H1 (cell line): ENCODE data around the gene CDNF. TPM values are rescaled to one million over a fixed set of nuclear protein-coding genes. Genes with fewer than 3 reads are reported as not detected.

Experiments used
- CTCF ChIA-PET: fragments of 300-600 bp; sonication (Branson Sonifier 250); formaldehyde crosslinking; loops from one replicate; lab custom pipeline; 2021; ENCODE audit not compliant: partially characterized antibody; lab: Charles Lee
- POLR2A ChIA-PET: fragments of 300-600 bp; sonication (Branson Sonifier 250); formaldehyde crosslinking; loops from one replicate; lab custom pipeline; 2021; ENCODE audit warnings: inconsistent platforms; ENCODE audit not compliant: partially characterized antibody; lab: Charles Lee
- DNase-seq, 2 experiments: peaks; one replicate each; pipeline versions ENCODE4 v3.0.0 to v3.0.0-alpha.2; 2010 to 2022; ENCODE audit warnings: low spot score in 2 of 2, low read depth in 1 of 2, mixed read lengths in 1 of 2
- FAIRE-seq: peaks from 2 replicates; lab custom pipeline; 2011; peaks lifted over from hg19 to GRCh38; lab: Jason Lieb, UNC
- H2AFZ ChIP-seq: 2 replicates; pipeline ENCODE4 v1.8.1; 2012; ENCODE audit warnings: low read length, inconsistent platforms
- H2AK5ac ChIP-seq: 2 replicates; pipeline ENCODE4 v1.6.1; 2013; ENCODE audit warnings: low read depth, low read length
- H2BK120ac ChIP-seq: replicated peaks from 2 replicates; pipeline ENCODE3; 2013; ENCODE audit warnings: low read depth, low read length, inconsistent platforms
- H2BK12ac ChIP-seq: 2 replicates; pipeline ENCODE4 v1.6.1; 2013; ENCODE audit warnings: low read depth, low read length
- H2BK15ac ChIP-seq: 2 replicates; pipeline ENCODE4 v1.6.1; 2013; ENCODE audit warnings: low read length
- H2BK20ac ChIP-seq: 2 replicates; pipeline ENCODE4 v1.6.1; 2013; ENCODE audit warnings: low read length
- H2BK5ac ChIP-seq: 2 replicates; pipeline ENCODE4 v1.6.1; 2013; ENCODE audit warnings: low read depth, low read length
- H3K14ac ChIP-seq: 2 replicates; pipeline ENCODE4 v1.6.1; 2013; ENCODE audit warnings: inconsistent platforms; ENCODE audit not compliant: insufficient read length
- H3K18ac ChIP-seq: 2 replicates; pipeline ENCODE4 v1.6.1; 2013; ENCODE audit warnings: low read length; ENCODE audit errors: extremely low read depth
- H3K23ac ChIP-seq: 2 replicates; pipeline ENCODE4 v1.6.1; 2013; ENCODE audit warnings: inconsistent platforms; ENCODE audit not compliant: insufficient read length
- H3K23me2 ChIP-seq: 2 replicates; pipeline ENCODE4 v1.6.1; 2013; ENCODE audit warnings: low read depth, low read length
- H3K27ac ChIP-seq: 2 replicates; pipeline ENCODE4 v1.6.1; 2011; ENCODE audit warnings: low read depth, low read length, inconsistent platforms
- H3K27me3 ChIP-seq, 4 experiments: replicated peaks in 1 of 4; 1 replicate in 1 of 4; 2 replicates in 3 of 4; pipeline versions ENCODE4 v1.6.1 to v1.8.1; 2011 to 2013; ENCODE audit warnings: low read length in 3 of 4, mild to moderate bottlenecking in 3 of 4, inconsistent platforms in 2 of 4, mixed read lengths in 2 of 4, moderate library complexity in 1 of 4; ENCODE audit not compliant: control insufficient read depth in 3 of 4, insufficient read depth in 3 of 4; ENCODE audit errors: extremely low read depth in 1 of 4
- H3K36me3 ChIP-seq, 4 experiments: 2 replicates each; pipeline versions ENCODE4 v1.6.1 to v1.8.1; 2011 to 2013; ENCODE audit warnings: mild to moderate bottlenecking in 4 of 4, low read length in 3 of 4, moderate library complexity in 2 of 4, control low read depth in 1 of 4, inconsistent platforms in 1 of 4; ENCODE audit not compliant: insufficient read depth in 4 of 4, control insufficient read depth in 2 of 4
- H3K4ac ChIP-seq: replicated peaks from 2 replicates; pipeline ENCODE3; 2013; ENCODE audit warnings: low read length, low read depth, mixed read lengths, inconsistent platforms; ENCODE audit not compliant: insufficient read length
- H3K4me1 ChIP-seq, 4 experiments: replicated peaks in 1 of 4; 1 replicate in 1 of 4; 2 replicates in 3 of 4; pipeline versions ENCODE4 v1.6.1 to v1.8.1; 2011 to 2013; ENCODE audit warnings: low read length in 3 of 4, inconsistent platforms in 2 of 4, mixed read lengths in 1 of 4; ENCODE audit not compliant: insufficient read depth in 4 of 4, control insufficient read depth in 3 of 4
- H3K4me2 ChIP-seq, 2 experiments: 2 replicates each; pipeline versions ENCODE4 v1.6.1 to v1.8.1; 2011 to 2013; ENCODE audit warnings: low read depth in 2 of 2, low read length in 2 of 2, control low read depth in 1 of 2, inconsistent platforms in 1 of 2, mild to moderate bottlenecking in 1 of 2; ENCODE audit not compliant: insufficient read depth in 1 of 2
- H3K4me3 ChIP-seq, 4 experiments: fragments of 200-600, 300-600 bp in 1 of 4; sonication (generic), shearing (Covaris generic), sonication (Bioruptor Twin) in 1 of 4; 2 replicates each; pipeline versions ENCODE4 v1.5.1 to v1.8.1; 2011 to 2016; ENCODE audit warnings: low read length in 4 of 4, low read depth in 3 of 4, control low read depth in 2 of 4, inconsistent platforms in 2 of 4, mild to moderate bottlenecking in 2 of 4, mixed read lengths in 1 of 4, moderate library complexity in 1 of 4; ENCODE audit not compliant: insufficient read depth in 2 of 4; ENCODE audit errors: extremely low read depth in 1 of 4
- H3K56ac ChIP-seq: replicated peaks from 2 replicates; pipeline ENCODE3; 2013; ENCODE audit warnings: low read depth, mild to moderate bottlenecking, mixed read lengths, low read length, inconsistent platforms; ENCODE audit not compliant: insufficient read length
- H3K79me1 ChIP-seq: 2 replicates; pipeline ENCODE4 v1.6.1; 2013; ENCODE audit warnings: low read depth, low read length, control low read depth
- H3K79me2 ChIP-seq, 2 experiments: 2 replicates each; pipeline versions ENCODE4 v1.6.1 to v1.8.1; 2012 to 2013; ENCODE audit warnings: low read length in 2 of 2, mild to moderate bottlenecking in 2 of 2, inconsistent platforms in 1 of 2; ENCODE audit not compliant: insufficient read depth in 2 of 2, control insufficient read depth in 1 of 2
- H3K9ac ChIP-seq, 4 experiments: replicated peaks in 1 of 4; 1 replicate in 1 of 4; 2 replicates in 3 of 4; pipeline versions ENCODE4 v1.6.1 to v1.8.1; 2011 to 2013; ENCODE audit warnings: low read depth in 3 of 4, low read length in 3 of 4, control low read depth in 2 of 4, mild to moderate bottlenecking in 2 of 4, moderate library complexity in 2 of 4, inconsistent platforms in 1 of 4; ENCODE audit errors: extremely low read depth in 1 of 4
- H3K9me3 ChIP-seq, 2 experiments: 2 replicates each; pipeline versions ENCODE4 v1.6.1 to v1.8.1; 2012 to 2013; ENCODE audit warnings: mild to moderate bottlenecking in 2 of 2, moderate library complexity in 2 of 2, control low read depth in 1 of 2, inconsistent platforms in 1 of 2, low read depth in 1 of 2, low read length in 1 of 2, mixed read lengths in 1 of 2; ENCODE audit not compliant: insufficient read depth in 2 of 2
- H4K20me1 ChIP-seq, 2 experiments: replicated peaks in 1 of 2; 2 replicates each; pipeline versions ENCODE3 to v1.8.1; 2011 to 2013; ENCODE audit warnings: inconsistent platforms in 2 of 2, low read length in 2 of 2, mild to moderate bottlenecking in 1 of 2; ENCODE audit not compliant: insufficient read depth in 2 of 2, control insufficient read depth in 1 of 2
- H4K5ac ChIP-seq: 2 replicates; pipeline ENCODE4 v1.6.1; 2013; ENCODE audit warnings: low read length, low read depth, mixed read lengths, inconsistent platforms; ENCODE audit not compliant: insufficient read length
- H4K8ac ChIP-seq: 2 replicates; pipeline ENCODE4 v1.8.0; 2013; ENCODE audit warnings: mild to moderate bottlenecking, moderate library complexity, low read length, inconsistent platforms; ENCODE audit not compliant: insufficient read depth; ENCODE audit errors: extremely low read depth
- H4K91ac ChIP-seq: replicated peaks from 2 replicates; pipeline ENCODE3; 2013; ENCODE audit warnings: low read length, mixed read lengths, inconsistent platforms; ENCODE audit not compliant: insufficient read length
- CREB1 ChIP-seq: IDR thresholded peaks from 2 replicates; pipeline ENCODE4 v1.6.1; 2012; ENCODE audit warnings: inconsistent platforms
- POLR2AphosphoS5 ChIP-seq: IDR thresholded peaks from 2 replicates; pipeline ENCODE4 v1.6.1; 2011; ENCODE audit warnings: low read depth, low read length
- ZNF274 ChIP-seq: IDR thresholded peaks from 2 replicates; pipeline ENCODE4 v1.7.0; 2012; ENCODE audit warnings: low read length, borderline replicate concordance; ENCODE audit errors: extremely low read depth
- WGBS, 2 experiments: shearing (Covaris generic) in 1 of 2; methylation state at CpG; one replicate each; pipeline versions ENCODE4 v1.1.6 to v1.1.7; 2013 to 2015; ENCODE audit warnings: low lambda C conversion rate in 2 of 2, mixed read lengths in 2 of 2, inconsistent platforms in 1 of 2, low coverage in 1 of 2, missing lambda C conversion rate in 1 of 2; ENCODE audit not compliant: insufficient replicate concordance in 2 of 2, insufficient coverage in 1 of 2, insufficient read length in 1 of 2; ENCODE audit errors: extremely low coverage in 1 of 2, missing lambda C conversion rate in 1 of 2; 5-methylcytosine and 5-hydroxymethylcytosine counted together
- polyA plus RNA-seq, 7 experiments: library from polyadenylated mRNA; depleted of rRNA in 3 of 7; stranded (reverse) in 5 of 7; unstranded in 2 of 7; fragments of >200 nt in 5 of 7; fragments of 200-250 nt in 2 of 7; gene quantifications; 1 replicate in 5 of 7; 2 replicates in 1 of 7; 4 replicates in 1 of 7; pipeline versions ENCODE4 v1.2.1 to v1.2.3, GENCODE V29; 2011 to 2013; ENCODE audit warnings: missing spikeins in 2 of 7, mixed read lengths in 2 of 7
- total RNA-seq: library from RNA; stranded (reverse); fragmentation: NEBNext Ultra II Directional; extraction: Animal tissue kit (Norgen Biotek cat#: 25700); gene quantifications from 2 replicates; pipeline ENCODE4 v1.2.1, GENCODE V29; 2021

The CDNF gene
- total and polyA plus RNA-seq, 2 of the 8 experiments (the other 6 are each of a cell fraction or from before 2014, with no cell fraction given) = 0.32 to 0.67 TPM

DNA sequence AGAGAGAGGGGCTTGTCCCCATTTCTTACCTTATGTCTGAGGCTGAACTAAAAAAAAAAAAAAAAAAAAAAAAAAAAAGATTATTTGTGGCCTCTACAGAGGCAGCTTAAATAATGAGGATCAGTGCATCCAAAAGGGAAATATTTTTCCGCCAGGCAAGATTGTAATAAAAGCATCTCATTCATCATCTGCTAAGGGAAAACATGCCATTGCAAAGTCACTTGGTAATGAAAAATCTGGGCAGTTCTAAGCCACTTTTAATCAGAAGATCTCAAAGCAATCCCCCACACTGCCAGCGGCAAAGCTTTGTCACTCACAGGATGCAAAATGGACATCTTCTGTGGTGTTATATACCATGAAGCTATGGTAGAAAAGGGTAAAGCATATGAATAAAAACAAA, 66.9 kb downstream of the CDNF start:
- H3K9ac ChIP-seq = no peak overlapping the region
- H3K4ac ChIP-seq = no peak overlapping the region
- 92% methylated on average over 2 of the region's 2 CpGs; no CpG with 5 or more reads in 1 of the 2 experiments for WGBS, 2 experiments
- no peaks in the 10 kb centered on the region for H3K36me3 ChIP-seq
- no peak overlapping the region for H2BK120ac ChIP-seq
- FAIRE-seq (no peak), DNase-seq (no peak)
- H2BK5ac ChIP-seq = no peak overlapping the region
- H3K56ac ChIP-seq = no peak overlapping the region
- no peak overlapping the region for H4K91ac ChIP-seq
- H4K5ac ChIP-seq = no peak overlapping the region
- no peak overlapping the region for H2AK5ac ChIP-seq
- H3K23ac ChIP-seq = no peak overlapping the region
- H2BK12ac ChIP-seq = no peak overlapping the region
- H4K20me1 ChIP-seq = no peaks in the 10 kb centered on the region
- H2AFZ ChIP-seq = no peak overlapping the region
- no peak overlapping the region for H2BK20ac ChIP-seq
- no peak overlapping the region for H3K18ac ChIP-seq
- no peaks in the 10 kb centered on the region for H3K9me3 ChIP-seq
- H3K79me2 ChIP-seq = no peaks in the 10 kb centered on the region
- H3K4me2 ChIP-seq = no peak overlapping the region
- H3K4me1 ChIP-seq = no peaks in the 10 kb centered on the region
- no peak for TF ChIP-seq CREB1
- TF ChIP-seq POLR2AphosphoS5 = no peak
- no peak for TF ChIP-seq ZNF274
- H3K23me2 ChIP-seq = no peaks in the 10 kb centered on the region
- no peaks in the 10 kb centered on the region for H3K27me3 ChIP-seq
- no peak overlapping the region for H2BK15ac ChIP-seq
- H3K79me1 ChIP-seq = no peaks in the 10 kb centered on the region
- no peak overlapping the region for H3K14ac ChIP-seq
- no peak overlapping the region for H3K4me3 ChIP-seq
- H4K8ac ChIP-seq = no peak overlapping the region
- ChIA-PET CTCF (interaction anchor here (0.9 kb wide), 1 partner anchor 52 kb away, joined by 3 read pairs; no protein-coding TSS in a partner anchor), POLR2A (interaction anchor here (0.6 kb wide), 1 partner anchor 71 kb away, joined by 4 read pairs; no protein-coding TSS in a partner anchor)
- H3K27ac ChIP-seq = no peak overlapping the region

Other genes with a start within 250 kb of the CDNF start
- 26.2 and 28.1 TPM in 2 replicates for gene FAM107B, start 63.1 kb downstream of the CDNF start, total RNA-seq
- 4.7 and 7.5 TPM in 2 replicates for gene FAM107B, start 63.1 kb downstream of the CDNF start, polyA plus RNA-seq (2011; rRNA removed)
- gene HSPA14, start 269 bp upstream of the CDNF start, total RNA-seq = 32.9 and 36.4 TPM in 2 replicates
- gene HSPA14, start 269 bp upstream of the CDNF start, polyA plus RNA-seq (2011; rRNA removed) = 11.9 and 20.5 TPM in 2 replicates
- gene MSANTD7, start 269 bp upstream of the CDNF start, total RNA-seq = 15.2 and 16.0 TPM in 2 replicates
- gene MSANTD7, start 269 bp upstream of the CDNF start, polyA plus RNA-seq (2011; rRNA removed) = 4.9 and 5.0 TPM in 2 replicates
- gene SUV39H2, start 40.8 kb upstream of the CDNF start, total RNA-seq = 54.9 and 62.3 TPM in 2 replicates
- gene SUV39H2, start 40.8 kb upstream of the CDNF start, polyA plus RNA-seq (2011; rRNA removed) = 11.6 and 19.4 TPM in 2 replicates
- 5.6 and 7.4 TPM in 2 replicates for gene DCLRE1C, start 116.1 kb upstream of the CDNF start, total RNA-seq
- gene DCLRE1C, start 116.1 kb upstream of the CDNF start, polyA plus RNA-seq (2011; rRNA removed) = 0.64 and 0.77 TPM in 2 replicates
- not detected in 2 replicates for gene MEIG1, start 121.4 kb upstream of the CDNF start, total RNA-seq
- not detected in 2 replicates for gene MEIG1, start 121.4 kb upstream of the CDNF start, polyA plus RNA-seq (2011; rRNA removed)
- gene OLAH, start 205.9 kb upstream of the CDNF start, total RNA-seq = not detected in 2 replicates
- not detected in 2 replicates for gene OLAH, start 205.9 kb upstream of the CDNF start, polyA plus RNA-seq (2011; rRNA removed)